Stimulated activated memory B cell treated with anti-CD40 and anti-IgM and Interleukin-4, amounts not matched to agents 10 μg/mL and 1 μg/mL and 100 μg/mL, for 72 hours (primary cell): ENCODE measurements around the gene CROCC.
"Not testable (repeated sequence)": the region's sequence is repeated elsewhere in the genome, so short reads cannot be mapped to it uniquely, and the experiment has no call there.

Experiments used
- ATAC-seq: fragments of 150-1000 bp; cut with Tn5 transposase; 2 replicates; pipeline ENCODE4 v1.10.0; 2021
- H3K27ac Mint-ChIP-seq: one replicate; pipeline ENCODE4 v1.8.0; 2022; ENCODE audit warnings: mild to moderate bottlenecking, mixed read lengths
- H3K27me3 Mint-ChIP-seq: one replicate; pipeline ENCODE4 v1.8.0; 2022; ENCODE audit warnings: mixed read lengths
- H3K36me3 Mint-ChIP-seq: one replicate; pipeline ENCODE4 v1.8.0; 2022; ENCODE audit warnings: mixed read lengths
- H3K4me1 Mint-ChIP-seq: one replicate; pipeline ENCODE4 v1.8.0; 2022; ENCODE audit warnings: mixed read lengths
- H3K4me3 Mint-ChIP-seq: one replicate; pipeline ENCODE4 v1.8.0; 2022; ENCODE audit warnings: mild to moderate bottlenecking, moderate library complexity, mixed read lengths
- H3K9me3 Mint-ChIP-seq: one replicate; pipeline ENCODE4 v1.8.0; 2022; ENCODE audit warnings: mixed read lengths

Gene CROCC

GRCh38 chr1:16938351-16939321 is 16.9 kb downstream of the CROCC start:
- Mint-ChIP-seq H3K4me1 (no peaks in the 10 kb centered on the region), H3K36me3 (peaks cover 32% of the 10 kb centered on the region), H3K4me3 (no peak overlapping the region), H3K9me3 (no peaks in the 10 kb centered on the region), H3K27me3 (no peaks in the 10 kb centered on the region), H3K27ac (no peak overlapping the region)
- no peak for ATAC-seq

GRCh38 chr1:16939386-16940180 is 17.9 kb downstream of the CROCC start:
- not testable (repeated sequence) for H3K27me3 Mint-ChIP-seq, H3K27ac Mint-ChIP-seq, H3K9me3 Mint-ChIP-seq, H3K4me3 Mint-ChIP-seq, H3K4me1 Mint-ChIP-seq
- peaks cover 32% of the 10 kb centered on the region for H3K36me3 Mint-ChIP-seq
- peak; percentile 20 for ATAC-seq

- H3K36me3 Mint-ChIP-seq: peaks cover 23% of the 10 kb centered on the region
- ATAC-seq: no peak
Observed at GRCh38 chr1:16944038-16944437, 22.3 kb downstream of the CROCC start.

GRCh38 chr1:16945512-16945911 is 23.8 kb downstream of the CROCC start:
- not testable (repeated sequence) for H3K4me1 Mint-ChIP-seq, H3K27me3 Mint-ChIP-seq, H3K4me3 Mint-ChIP-seq, H3K27ac Mint-ChIP-seq, H3K9me3 Mint-ChIP-seq
- ATAC-seq: peak; percentile 49
- H3K36me3 Mint-ChIP-seq: peaks cover 22% of the 10 kb centered on the region

More at GRCh38 chr1:16944038-16944437, 22.3 kb downstream of the CROCC start:
- Mint-ChIP-seq H3K4me1 (no peaks in the 10 kb centered on the region), H3K9me3 (no peaks in the 10 kb centered on the region), H3K27me3 (no peaks in the 10 kb centered on the region), H3K4me3 (no peak overlapping the region), H3K27ac (no peak overlapping the region)

- H3K27me3 Mint-ChIP-seq, H3K27ac Mint-ChIP-seq, H3K4me3 Mint-ChIP-seq, ATAC-seq, H3K4me1 Mint-ChIP-seq, H3K9me3 Mint-ChIP-seq: not testable (repeated sequence)
- H3K36me3 Mint-ChIP-seq: peaks cover 18% of the 10 kb centered on the region
Observed at GRCh38 chr1:16946185-16946584, 24.5 kb downstream of the CROCC start.

- H3K9me3 Mint-ChIP-seq: no peaks in the 10 kb centered on the region
- no peak overlapping the region for H3K27ac Mint-ChIP-seq
Observed at GRCh38 chr1:16946646-16947045, 24.9 kb downstream of the CROCC start.

GRCh38 chr1:16948282-16948891 is 26.7 kb downstream of the CROCC start:
- not testable (repeated sequence) for H3K27ac Mint-ChIP-seq, H3K4me3 Mint-ChIP-seq, H3K9me3 Mint-ChIP-seq, H3K36me3 Mint-ChIP-seq, H3K27me3 Mint-ChIP-seq
- peaks cover 16% of the 10 kb centered on the region for H3K4me1 Mint-ChIP-seq
- peak; percentile 18 for ATAC-seq

More at GRCh38 chr1:16946646-16947045, 24.9 kb downstream of the CROCC start:
- no peak for ATAC-seq
- Mint-ChIP-seq H3K4me1 (peaks cover 2% of the 10 kb centered on the region), H3K4me3 (no peak overlapping the region), H3K36me3 (peaks cover 18% of the 10 kb centered on the region), H3K27me3 (no peaks in the 10 kb centered on the region)

- not testable (repeated sequence) for H3K9me3 Mint-ChIP-seq, H3K36me3 Mint-ChIP-seq, H3K4me3 Mint-ChIP-seq, H3K27me3 Mint-ChIP-seq, ATAC-seq, H3K27ac Mint-ChIP-seq
- peaks cover 16% of the 10 kb centered on the region for H3K4me1 Mint-ChIP-seq
Observed at GRCh38 chr1:16949026-16949425, 27.3 kb downstream of the CROCC start.

GRCh38 chr1:16952376-16952775 is 30.6 kb downstream of the CROCC start:
- not testable (repeated sequence) for H3K27me3 Mint-ChIP-seq, H3K9me3 Mint-ChIP-seq, ATAC-seq, H3K36me3 Mint-ChIP-seq
- Mint-ChIP-seq H3K27ac (peak overlapping the region; percentile 49), H3K4me1 (peaks cover 16% of the 10 kb centered on the region), H3K4me3 (peak overlapping the region; percentile 11)

- ATAC-seq: no peak
- Mint-ChIP-seq H3K4me1 (peaks cover 16% of the 10 kb centered on the region), H3K4me3 (no peak overlapping the region), H3K36me3 (no peaks in the 10 kb centered on the region), H3K27me3 (no peaks in the 10 kb centered on the region), H3K9me3 (no peaks in the 10 kb centered on the region), H3K27ac (no peak overlapping the region)
Observed at GRCh38 chr1:16954579-16954978, 32.8 kb downstream of the CROCC start.

- Mint-ChIP-seq H3K27me3 (no peaks in the 10 kb centered on the region), H3K4me3 (no peak overlapping the region), H3K27ac (no peak overlapping the region), H3K4me1 (peaks cover 18% of the 10 kb centered on the region), H3K9me3 (no peaks in the 10 kb centered on the region), H3K36me3 (no peaks in the 10 kb centered on the region)
- no peak for ATAC-seq
Observed at GRCh38 chr1:16955186-16955585, 33.5 kb downstream of the CROCC start.

GRCh38 chr1:16956775-16957174 is 35.0 kb downstream of the CROCC start:
- H3K9me3 Mint-ChIP-seq: no peaks in the 10 kb centered on the region
- no peak for ATAC-seq
- peaks cover 25% of the 10 kb centered on the region for H3K4me1 Mint-ChIP-seq
- H3K27me3 Mint-ChIP-seq: no peaks in the 10 kb centered on the region
- H3K4me3 Mint-ChIP-seq: no peak overlapping the region
- H3K27ac Mint-ChIP-seq: no peak overlapping the region
- no peaks in the 10 kb centered on the region for H3K36me3 Mint-ChIP-seq

GRCh38 chr1:16957731-16958130 is 36.0 kb downstream of the CROCC start:
- Mint-ChIP-seq H3K4me3 (no peak overlapping the region), H3K4me1 (peaks cover 20% of the 10 kb centered on the region), H3K27ac (no peak overlapping the region), H3K36me3 (no peaks in the 10 kb centered on the region), H3K27me3 (no peaks in the 10 kb centered on the region), H3K9me3 (no peaks in the 10 kb centered on the region)
- ATAC-seq: no peak

- H3K4me1 Mint-ChIP-seq: peaks cover 15% of the 10 kb centered on the region
- no peaks in the 10 kb centered on the region for H3K27me3 Mint-ChIP-seq
- no peak for ATAC-seq
- H3K36me3 Mint-ChIP-seq: no peaks in the 10 kb centered on the region
- H3K9me3 Mint-ChIP-seq: no peaks in the 10 kb centered on the region
- H3K27ac Mint-ChIP-seq: no peak overlapping the region
- H3K4me3 Mint-ChIP-seq: no peak overlapping the region
Observed at GRCh38 chr1:16958475-16958874, 36.7 kb downstream of the CROCC start.

- ATAC-seq: peak; percentile 92
- H3K36me3 Mint-ChIP-seq: peaks cover 10% of the 10 kb centered on the region
- no peaks in the 10 kb centered on the region for H3K27me3 Mint-ChIP-seq
- peaks cover 22% of the 10 kb centered on the region for H3K4me1 Mint-ChIP-seq
- H3K27ac Mint-ChIP-seq: peak overlapping the region; percentile 83
- no peaks in the 10 kb centered on the region for H3K9me3 Mint-ChIP-seq
- H3K4me3 Mint-ChIP-seq: peak overlapping the region; percentile 86
Observed at GRCh38 chr1:16960560-16961296, 39.0 kb downstream of the CROCC start.
